NCI-H2029 treated with DMSO at 0.1 percent for 48 hours (cell line): ENCODE results near the gene GCN1.
A peak's percentile ranks its signal among the peaks of the same experiment; 100 is the strongest.

Experiments used
- DNase-seq: peaks from one replicate; lab custom pipeline; 2025; lab: John Stamatoyannopoulos, UW

GCN1 gene

GRCh38 chr12:120139958-120140357 lies 54.6 kb downstream of the GCN1 start:
- no peak for DNase-seq

- DNase-seq: no peak
These were observed 56.1 kb downstream of the GCN1 start for GRCh38 chr12:120138366-120138765.

- DNase-seq: no peak
These were observed 56.7 kb downstream of the GCN1 start for GRCh38 chr12:120137833-120138232.

- DNase-seq: no peak
These were observed 58.3 kb downstream of the GCN1 start for GRCh38 chr12:120136093-120136770.

GRCh38 chr12:120134307-120134980 lies 60.1 kb downstream of the GCN1 start:
- DNase-seq: no peak

GRCh38 chr12:120132863-120133385 lies 61.6 kb downstream of the GCN1 start:
- DNase-seq: no peak

- DNase-seq: no peak
These were observed 62.3 kb downstream of the GCN1 start for GRCh38 chr12:120132054-120132836.

GRCh38 chr12:120131116-120131515 lies 63.4 kb downstream of the GCN1 start:
- DNase-seq: no peak

GRCh38 chr12:120130011-120130410 lies 64.5 kb downstream of the GCN1 start:
- no peak for DNase-seq

GRCh38 chr12:120126635-120127005 lies 67.9 kb downstream of the GCN1 start:
- DNase-seq: no peak

- DNase-seq: no peak
These were observed 68.5 kb downstream of the GCN1 start for GRCh38 chr12:120125792-120126634.

GRCh38 chr12:120125029-120125428 lies 69.5 kb downstream of the GCN1 start:
- no peak for DNase-seq

GRCh38 chr12:120121766-120122293 lies 72.7 kb downstream of the GCN1 start:
- DNase-seq: no peak

GRCh38 chr12:120121343-120121742 lies 73.2 kb downstream of the GCN1 start:
- DNase-seq: no peak

- no peak for DNase-seq
These were observed 75.1 kb downstream of the GCN1 start for GRCh38 chr12:120119271-120119973.

GRCh38 chr12:120118321-120119061 lies 76.0 kb downstream of the GCN1 start:
- no peak for DNase-seq

GRCh38 chr12:120117961-120118320 lies 76.6 kb downstream of the GCN1 start:
- no peak for DNase-seq

- peak; percentile 69 for DNase-seq
These were observed 77.5 kb downstream of the GCN1 start for GRCh38 chr12:120116792-120117651.

GRCh38 chr12:120116441-120116791 lies 78.1 kb downstream of the GCN1 start, which contains the start of gene RAB35:
TSS of gene RAB35 (minus strand) at chr12:120116753. CDS start at chr12:120116650, 103 bp downstream.
- no peak for DNase-seq
